ENCODE results near the gene RELCH. TPM values are rescaled to one million over a fixed set of nuclear protein-coding genes. Genes with fewer than 3 reads are reported as not detected.
"Not testable (repeated sequence)": the region's sequence is repeated elsewhere in the genome, so short reads cannot be mapped to it uniquely, and the experiment has no call there.

Gene RELCH
- total RNA-seq, 2 donors from 2014 or later: 36.0 to 48.9 TPM

GRCh38 chr18:62152844-62153243, 34.2 kb upstream of the RELCH start:
- TF ChIP-seq, protein P1, sequence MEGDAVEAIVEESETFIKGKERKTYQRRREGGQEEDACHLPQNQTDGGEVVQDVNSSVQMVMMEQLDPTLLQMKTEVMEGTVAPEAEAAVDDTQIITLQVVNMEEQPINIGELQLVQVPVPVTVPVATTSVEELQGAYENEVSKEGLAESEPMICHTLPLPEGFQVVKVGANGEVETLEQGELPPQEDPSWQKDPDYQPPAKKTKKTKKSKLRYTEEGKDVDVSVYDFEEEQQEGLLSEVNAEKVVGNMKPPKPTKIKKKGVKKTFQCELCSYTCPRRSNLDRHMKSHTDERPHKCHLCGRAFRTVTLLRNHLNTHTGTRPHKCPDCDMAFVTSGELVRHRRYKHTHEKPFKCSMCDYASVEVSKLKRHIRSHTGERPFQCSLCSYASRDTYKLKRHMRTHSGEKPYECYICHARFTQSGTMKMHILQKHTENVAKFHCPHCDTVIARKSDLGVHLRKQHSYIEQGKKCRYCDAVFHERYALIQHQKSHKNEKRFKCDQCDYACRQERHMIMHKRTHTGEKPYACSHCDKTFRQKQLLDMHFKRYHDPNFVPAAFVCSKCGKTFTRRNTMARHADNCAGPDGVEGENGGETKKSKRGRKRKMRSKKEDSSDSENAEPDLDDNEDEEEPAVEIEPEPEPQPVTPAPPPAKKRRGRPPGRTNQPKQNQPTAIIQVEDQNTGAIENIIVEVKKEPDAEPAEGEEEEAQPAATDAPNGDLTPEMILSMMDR (IDR thresholded peaks at IDR 0.05): no peak
- Histone ChIP-seq H3K4me3 (no peak overlapping the region), H3K27ac (no peak overlapping the region), H3K4me1 (ENCODE audit: control insufficient read depth in 1 of 2, low read depth in 2 of 2) (no peaks in the 10 kb centered on the region), H3K27me3 (replicated peaks; ENCODE audit: insufficient read depth) (no peaks in the 10 kb centered on the region), H3K9me3 (no peaks in the 10 kb centered on the region), H3K36me3 (no peaks in the 10 kb centered on the region)
- no peak for DNase-seq (ENCODE audit: low spot score)
- ATAC-seq (ENCODE audit: insufficient number of reproducible peaks, low FRiP score, low read depth): no peak

- DNase-seq (ENCODE audit: low spot score): no peak
- H3K9me3 ChIP-seq: no peaks in the 10 kb centered on the region
- H3K27me3 ChIP-seq (replicated peaks; ENCODE audit: insufficient read depth): no peaks in the 10 kb centered on the region
- no peak for ATAC-seq (ENCODE audit: insufficient number of reproducible peaks, low FRiP score, low read depth)
- H3K4me3 ChIP-seq: no peak overlapping the region
- H3K27ac ChIP-seq: no peak overlapping the region
- TF ChIP-seq, protein P1 (IDR thresholded peaks at IDR 0.05): no peak
- H3K36me3 ChIP-seq: peaks cover 5% of the 10 kb centered on the region
- no peaks in the 10 kb centered on the region for H3K4me1 ChIP-seq (ENCODE audit: control insufficient read depth in 1 of 2, low read depth in 2 of 2)
Observed at GRCh38 chr18:62157843-62158242, 29.2 kb upstream of the RELCH start.

GRCh38 chr18:62164310-62164709, 22.7 kb upstream of the RELCH start:
- H3K36me3 ChIP-seq: peaks cover 5% of the 10 kb centered on the region
- TF ChIP-seq, protein P1 (IDR thresholded peaks at IDR 0.05): no peak
- no peak overlapping the region for H3K4me3 ChIP-seq
- no peaks in the 10 kb centered on the region for H3K9me3 ChIP-seq
- H3K4me1 ChIP-seq (ENCODE audit: control insufficient read depth in 1 of 2, low read depth in 2 of 2): no peaks in the 10 kb centered on the region
- DNase-seq (ENCODE audit: low spot score) (no peak), ATAC-seq (ENCODE audit: insufficient number of reproducible peaks, low FRiP score, low read depth) (no peak)
- no peaks in the 10 kb centered on the region for H3K27me3 ChIP-seq (replicated peaks; ENCODE audit: insufficient read depth)
- H3K27ac ChIP-seq: no peak overlapping the region

- Histone ChIP-seq H3K4me1 (ENCODE audit: control insufficient read depth in 1 of 2, low read depth in 2 of 2) (no peaks in the 10 kb centered on the region), H3K27me3 (replicated peaks; ENCODE audit: insufficient read depth) (no peaks in the 10 kb centered on the region), H3K27ac (no peak overlapping the region), H3K4me3 (no peak overlapping the region), H3K9me3 (no peaks in the 10 kb centered on the region), H3K36me3 (no peaks in the 10 kb centered on the region)
- no peak for DNase-seq (ENCODE audit: low spot score)
- TF ChIP-seq, protein P1 (IDR thresholded peaks at IDR 0.05): no peak
- ATAC-seq (ENCODE audit: insufficient number of reproducible peaks, low FRiP score, low read depth): no peak
Observed at GRCh38 chr18:62164855-62165487, 22.1 kb upstream of the RELCH start.

- no peaks in the 10 kb centered on the region for H3K4me1 ChIP-seq (ENCODE audit: control insufficient read depth in 1 of 2, low read depth in 2 of 2)
- no peaks in the 10 kb centered on the region for H3K27me3 ChIP-seq (replicated peaks; ENCODE audit: insufficient read depth)
- DNase-seq (ENCODE audit: low spot score): no peak
- no peaks in the 10 kb centered on the region for H3K36me3 ChIP-seq
- no peak overlapping the region for H3K4me3 ChIP-seq
- ATAC-seq (ENCODE audit: insufficient number of reproducible peaks, low FRiP score, low read depth): no peak
- no peak overlapping the region for H3K27ac ChIP-seq
- H3K9me3 ChIP-seq: no peaks in the 10 kb centered on the region
- TF ChIP-seq, protein P1 (IDR thresholded peaks at IDR 0.05): no peak
Observed at GRCh38 chr18:62165583-62165982, 21.5 kb upstream of the RELCH start.

DNA sequence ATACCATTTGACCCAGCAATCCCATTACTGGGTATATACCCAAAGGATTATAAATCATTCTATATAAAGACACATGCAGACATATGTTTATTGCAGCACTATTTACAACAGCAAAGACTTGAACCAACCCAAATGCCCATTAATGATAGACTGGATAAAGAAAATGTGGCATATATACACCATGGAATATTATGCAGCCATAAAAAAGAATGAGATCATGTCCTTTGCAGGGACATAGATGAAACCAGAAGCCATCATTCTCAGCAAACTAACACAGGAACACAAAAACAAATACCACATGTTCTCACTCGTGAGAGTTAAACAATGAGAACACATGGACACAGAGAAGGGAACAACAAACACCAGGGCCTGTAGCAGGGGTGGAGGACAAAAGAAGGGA, 20.5 kb upstream of the RELCH start:
- not testable (repeated sequence) for ATAC-seq (ENCODE audit: insufficient number of reproducible peaks, low FRiP score, low read depth); H3K36me3 ChIP-seq; H3K27ac ChIP-seq; H3K9me3 ChIP-seq; H3K4me1 ChIP-seq (ENCODE audit: control insufficient read depth in 1 of 2, low read depth in 2 of 2); H3K4me3 ChIP-seq; DNase-seq (ENCODE audit: low spot score); H3K27me3 ChIP-seq (replicated peaks; ENCODE audit: insufficient read depth)
